ENCODE results near the gene TBX6.

DNA sequence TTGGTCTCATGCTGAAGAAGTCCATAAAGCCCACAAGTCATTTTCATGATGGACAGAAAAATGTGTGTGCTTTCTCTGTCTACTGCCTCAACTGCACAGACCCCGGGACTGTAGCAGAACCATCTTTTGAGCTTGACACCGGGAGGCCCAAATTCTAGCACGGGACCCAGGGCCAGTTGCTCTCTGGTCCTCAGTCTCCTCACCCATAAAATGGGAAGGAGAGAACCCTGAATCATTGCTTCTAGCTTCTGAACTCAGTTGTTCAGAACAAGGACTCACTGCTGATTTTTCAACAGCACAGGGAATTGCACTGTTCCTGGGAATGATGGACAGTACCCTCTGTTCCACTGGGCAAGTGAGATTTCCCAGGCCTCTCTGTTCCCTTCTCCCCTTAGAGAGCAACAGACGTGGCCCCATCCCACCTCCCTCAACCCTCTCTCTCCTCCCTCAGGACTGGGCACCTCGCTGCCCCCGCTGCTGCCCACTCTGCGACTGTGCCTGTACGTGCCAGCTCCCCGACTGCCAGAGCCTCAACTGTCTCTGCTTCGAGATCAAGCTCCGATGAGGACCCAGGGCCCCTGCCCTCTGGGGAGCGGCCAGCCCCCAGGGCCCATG is 28.3 kb downstream of the TBX6 start:
- TF ChIP-seq CTCF (IDR thresholded peaks at IDR 0.05) (no peak), POLR2A (IDR thresholded peaks at IDR 0.05; ENCODE audit: low read depth) (no peak), EP300 (IDR thresholded peaks at IDR 0.05) (no peak), POLR2AphosphoS5 (IDR thresholded peaks at IDR 0.05) (no peak)

Measured in esophagus muscularis mucosa (tissue), 4 donors.